CD4-positive, alpha-beta T cell treated with Interleukin-17A for 1 hour (primary cell): ENCODE results near the gene MGP.

ENCODE experiments used
- DNase-seq: peaks from one replicate; pipeline ENCODE4 v3.0.0-alpha.2; 2020

MGP gene

GRCh38 chr12:14885718-14886221 is at the start of gene MGP:
Gene MGP (minus strand): TSS chr12:14885854. CDS start chr12:14885791, 63 bp downstream.
- DNase-seq, result no peak

GRCh38 chr12:14935031-14935430 is 49.4 kb upstream of the MGP start:
- no peak for DNase-seq

GRCh38 chr12:14934511-14934910 is 48.9 kb upstream of the MGP start:
- no peak for DNase-seq

- DNase-seq, result no peak
These were observed 46.3 kb upstream of the MGP start for GRCh38 chr12:14931791-14932560.

GRCh38 chr12:14931359-14931758 is 45.7 kb upstream of the MGP start:
- no peak for DNase-seq

- no peak for DNase-seq
These were observed 44.6 kb upstream of the MGP start for GRCh38 chr12:14930299-14930698.

- no peak for DNase-seq
These were observed 43.3 kb upstream of the MGP start for GRCh38 chr12:14928931-14929330.

- no peak for DNase-seq
These were observed 41.6 kb upstream of the MGP start for GRCh38 chr12:14927267-14927666.

GRCh38 chr12:14924541-14924940 is 38.9 kb upstream of the MGP start:
- DNase-seq, result no peak

- DNase-seq, result no peak
These were observed 38.3 kb upstream of the MGP start for GRCh38 chr12:14923944-14924343.

GRCh38 chr12:14921218-14921617 is 35.6 kb upstream of the MGP start:
- no peak for DNase-seq

GRCh38 chr12:14920475-14921126 is 34.9 kb upstream of the MGP start:
- DNase-seq, result no peak

- DNase-seq, result no peak
These were observed 33.8 kb upstream of the MGP start for GRCh38 chr12:14919455-14919854.

- no peak for DNase-seq
These were observed 30.1 kb upstream of the MGP start for GRCh38 chr12:14915736-14916135.

GRCh38 chr12:14913381-14913781 is 27.7 kb upstream of the MGP start:
- DNase-seq, result no peak

GRCh38 chr12:14911131-14911530 is 25.5 kb upstream of the MGP start:
- no peak for DNase-seq

GRCh38 chr12:14910090-14910915 is 24.6 kb upstream of the MGP start:
- DNase-seq, result no peak

GRCh38 chr12:14907953-14908352 is 22.3 kb upstream of the MGP start:
- no peak for DNase-seq

- no peak for DNase-seq
These were observed 20.5 kb upstream of the MGP start for GRCh38 chr12:14906114-14906513.

GRCh38 chr12:14905269-14906004 is 19.8 kb upstream of the MGP start:
- DNase-seq, result no peak

- no peak for DNase-seq
These were observed 19.2 kb upstream of the MGP start for GRCh38 chr12:14904854-14905253.

- no peak for DNase-seq
These were observed 17.9 kb upstream of the MGP start for GRCh38 chr12:14903386-14904098.
